A549 treated with ZK216348 at 1 μM for 4 hours (cell line): ENCODE data around the gene ZSWIM2. TPM values are rescaled to one million over a fixed set of nuclear protein-coding genes. Genes with fewer than 3 reads are reported as not detected.

Experiments
- total RNA-seq: library from RNA; stranded (reverse); fragments of 200-300 nt; extraction: Qiagen RNA extraction; gene quantifications from 5 replicates; pipeline ENCODE4 v1.2.3, GENCODE V29; 2022; ENCODE audit warnings: low read depth

The ZSWIM2 gene, protein sequence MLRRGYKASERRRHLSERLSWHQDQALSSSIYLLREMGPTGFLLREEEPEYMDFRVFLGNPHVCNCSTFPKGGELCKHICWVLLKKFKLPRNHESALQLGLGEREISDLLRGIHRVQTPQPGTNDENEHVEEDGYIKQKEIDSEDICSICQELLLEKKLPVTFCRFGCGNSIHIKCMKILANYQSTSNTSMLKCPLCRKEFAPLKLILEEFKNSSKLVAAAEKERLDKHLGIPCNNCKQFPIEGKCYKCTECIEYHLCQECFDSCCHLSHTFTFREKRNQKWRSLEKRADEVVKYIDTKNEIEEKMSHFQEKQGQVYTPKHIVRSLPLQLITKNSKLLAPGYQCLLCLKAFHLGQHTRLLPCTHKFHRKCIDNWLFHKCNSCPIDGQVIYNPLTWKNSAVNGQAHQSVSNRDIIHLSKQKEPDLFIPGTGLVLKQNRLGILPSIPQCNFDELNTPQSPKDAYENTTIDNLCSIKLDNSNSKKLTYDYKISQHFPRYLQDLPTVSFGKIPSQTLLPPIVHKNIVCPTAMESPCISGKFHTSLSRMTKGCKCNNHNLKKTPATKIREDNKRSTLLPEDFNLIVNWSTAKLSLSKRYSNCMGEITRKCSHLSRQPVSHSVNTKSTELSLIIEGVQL
- not detected in 5 replicates for total RNA-seq

DNA sequence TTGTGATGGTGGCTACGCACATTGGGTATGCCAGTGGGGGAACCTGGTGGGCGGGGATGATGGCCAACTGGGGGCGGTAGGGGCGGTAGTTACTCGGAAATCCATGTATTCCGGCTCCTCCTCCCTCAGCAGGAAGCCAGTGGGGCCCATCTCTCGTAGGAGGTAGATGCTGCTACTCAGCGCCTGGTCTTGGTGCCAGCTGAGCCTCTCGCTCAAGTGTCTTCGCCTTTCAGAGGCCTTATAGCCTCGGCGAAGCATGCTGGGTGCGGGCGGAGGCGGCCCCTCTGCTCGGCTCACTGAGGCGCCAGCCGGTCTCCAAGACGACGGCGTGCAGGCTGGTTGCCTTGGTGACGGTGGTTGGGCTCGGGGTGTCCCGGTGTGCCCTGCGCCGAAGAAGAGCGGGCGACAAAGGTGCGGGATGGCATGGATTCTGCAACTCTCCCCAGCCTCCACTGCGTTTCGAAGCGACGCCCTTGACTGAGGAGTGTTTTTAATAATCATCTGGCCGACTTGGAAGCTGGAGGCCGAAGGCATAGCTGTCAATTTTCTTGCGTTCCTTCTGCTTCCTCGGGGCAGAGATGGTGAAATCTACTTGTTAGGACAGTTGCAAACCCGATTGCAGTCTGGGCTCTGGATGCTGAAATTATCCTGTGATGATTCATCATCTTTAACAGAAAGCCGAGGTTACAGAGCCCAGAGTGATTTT, at the start of gene ZSWIM2:
Gene ZSWIM2 (minus strand): TSS at position 298 of the 706 bp plus-strand sequence. CDS start 40 bp downstream, at position 258.

Other genes starting within 250 kb of the ZSWIM2 start
- 0.98 to 2.0 TPM (median 1.9 TPM) in 5 replicates for gene FAM171B, start 155.1 kb downstream of the ZSWIM2 start, total RNA-seq